Measurements from ENCODE around the gene TNRC6A.
"Not testable (repeated sequence)": the region's sequence is repeated elsewhere in the genome, so short reads cannot be mapped to it uniquely, and the experiment has no call there.

Gene TNRC6A

DNA sequence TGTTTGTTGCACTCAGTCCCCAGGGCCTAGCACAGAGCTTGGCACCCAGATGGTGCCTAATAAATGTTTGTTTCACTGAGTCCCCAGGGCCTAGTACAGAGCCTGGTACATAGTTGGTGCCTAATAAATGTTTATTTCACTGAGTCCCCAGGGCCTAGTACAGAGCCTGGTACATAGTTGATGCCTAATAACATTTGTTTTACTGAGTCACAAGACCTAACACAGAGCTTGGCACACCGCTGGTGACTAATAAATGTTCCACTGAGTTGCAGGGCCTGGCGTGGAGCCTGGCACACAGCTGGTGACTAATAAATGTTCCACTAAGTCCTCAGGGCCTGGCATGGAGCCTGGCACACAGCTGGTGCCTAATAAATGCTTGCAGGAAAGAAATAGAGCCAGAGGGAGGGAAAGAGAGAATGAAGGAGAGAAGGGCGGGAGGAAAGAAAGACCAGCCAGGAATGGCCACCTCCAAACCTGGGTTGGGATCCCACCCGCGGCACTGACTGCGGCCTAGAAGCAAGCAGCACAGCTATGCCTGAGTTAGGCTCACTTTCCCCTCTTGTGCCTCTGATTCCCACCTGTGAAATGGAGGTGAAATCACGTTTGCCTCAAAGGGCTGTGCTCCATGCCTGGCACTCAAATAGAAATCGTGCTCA lies 123.8 kb downstream of the TNRC6A start:
- H3K4me1 ChIP-seq (ENCODE audit: control insufficient read depth, insufficient read depth, low read length): peaks cover 6% of the 10 kb centered on the region
- peak overlapping the region; percentile 40 to 57 for H3K4me3 ChIP-seq (ENCODE audit: low read length in 2 of 2)
- H3K27ac ChIP-seq (ENCODE audit: low read length): no peak overlapping the region
- H3K9me3 ChIP-seq (ENCODE audit: control insufficient read depth in 2 of 2, low read length in 2 of 2): no peaks in the 10 kb centered on the region
- H3K36me3 ChIP-seq (ENCODE audit: control insufficient read depth in 2 of 2, insufficient read depth in 2 of 2, low read length in 2 of 2): no peaks in the 10 kb centered on the region
- H3K9ac ChIP-seq (ENCODE audit: low read length in 2 of 2): no peak overlapping the region
- H3K27me3 ChIP-seq (ENCODE audit: control insufficient read depth in 1 of 2, insufficient read depth in 2 of 2, low read length in 2 of 2): peaks cover 0 to under 1% of the 10 kb centered on the region in 2 donors

DNA sequence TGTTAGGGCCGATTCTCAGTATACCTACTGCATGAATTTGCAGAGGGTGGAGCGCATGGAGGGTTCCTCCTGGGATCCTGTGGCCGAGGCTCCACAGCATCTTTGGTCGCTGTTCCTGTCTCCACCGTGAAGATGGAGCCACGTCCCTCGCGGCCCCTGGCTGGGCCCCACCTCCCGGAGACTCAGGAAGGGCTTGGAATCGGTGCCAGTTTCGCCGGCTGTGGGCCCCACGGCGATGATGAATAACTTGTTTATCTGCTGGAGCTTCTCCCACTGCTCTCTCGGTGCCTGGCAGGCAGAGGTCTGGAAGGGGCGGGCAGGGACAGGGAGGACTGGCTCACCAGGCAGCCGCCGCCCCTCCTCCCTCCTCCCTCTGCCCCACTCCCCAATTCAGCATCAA lies 124.4 kb downstream of the TNRC6A start:
- H3K4me3 ChIP-seq (ENCODE audit: low read length in 2 of 2): peak overlapping the region; percentile 40 to 57
- no peaks in the 10 kb centered on the region for H3K36me3 ChIP-seq (ENCODE audit: control insufficient read depth in 2 of 2, insufficient read depth in 2 of 2, low read length in 2 of 2)
- H3K9ac ChIP-seq (ENCODE audit: low read length in 2 of 2): no peak overlapping the region
- no peak overlapping the region for H3K27ac ChIP-seq (ENCODE audit: low read length)
- H3K4me1 ChIP-seq (ENCODE audit: control insufficient read depth, insufficient read depth, low read length): peaks cover 6% of the 10 kb centered on the region
- H3K9me3 ChIP-seq (ENCODE audit: control insufficient read depth in 2 of 2, low read length in 2 of 2): no peaks in the 10 kb centered on the region
- H3K27me3 ChIP-seq (ENCODE audit: control insufficient read depth in 1 of 2, insufficient read depth in 2 of 2, low read length in 2 of 2): peaks cover 0 to 2% of the 10 kb centered on the region in 2 donors

DNA sequence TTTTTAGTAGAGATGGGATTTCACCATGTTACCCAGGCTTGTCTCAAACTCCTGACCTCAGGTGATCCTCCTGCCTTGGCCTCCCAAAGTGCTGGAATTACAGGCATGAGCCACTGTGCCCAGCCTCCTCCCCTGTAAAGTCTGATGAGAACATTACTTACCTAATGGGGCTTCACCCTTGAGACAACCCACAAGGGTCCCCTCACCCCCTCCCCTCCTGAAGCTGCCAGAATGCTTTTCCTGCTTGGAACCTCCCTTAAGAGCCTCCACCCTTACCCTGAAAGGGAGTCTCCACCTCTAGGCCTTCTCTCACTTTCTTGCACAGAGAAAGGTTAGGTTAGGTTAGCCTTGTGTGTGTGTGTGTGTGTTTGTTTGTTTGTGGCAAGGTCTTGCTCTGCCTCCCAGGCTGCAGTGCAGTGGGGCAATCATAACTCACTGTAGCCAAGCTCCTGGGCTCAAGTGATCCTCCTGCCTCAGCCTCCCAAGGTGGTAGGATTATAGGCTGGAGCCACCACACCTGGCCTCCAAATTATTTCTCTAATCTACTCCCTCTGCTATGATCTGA lies 125.2 kb downstream of the TNRC6A start:
- H3K27ac ChIP-seq (ENCODE audit: low read length): no peak overlapping the region
- H3K4me3 ChIP-seq (ENCODE audit: low read length in 2 of 2): no peak overlapping the region
- H3K36me3 ChIP-seq (ENCODE audit: control insufficient read depth in 2 of 2, insufficient read depth in 2 of 2, low read length in 2 of 2): no peaks in the 10 kb centered on the region
- no peak overlapping the region for H3K9ac ChIP-seq (ENCODE audit: low read length in 2 of 2)
- peaks cover 6% of the 10 kb centered on the region for H3K4me1 ChIP-seq (ENCODE audit: control insufficient read depth, insufficient read depth, low read length)
- peaks cover 0 to 2% of the 10 kb centered on the region in 2 donors for H3K27me3 ChIP-seq (ENCODE audit: control insufficient read depth in 1 of 2, insufficient read depth in 2 of 2, low read length in 2 of 2)
- H3K9me3 ChIP-seq (ENCODE audit: control insufficient read depth in 2 of 2, low read length in 2 of 2): no peaks in the 10 kb centered on the region

DNA sequence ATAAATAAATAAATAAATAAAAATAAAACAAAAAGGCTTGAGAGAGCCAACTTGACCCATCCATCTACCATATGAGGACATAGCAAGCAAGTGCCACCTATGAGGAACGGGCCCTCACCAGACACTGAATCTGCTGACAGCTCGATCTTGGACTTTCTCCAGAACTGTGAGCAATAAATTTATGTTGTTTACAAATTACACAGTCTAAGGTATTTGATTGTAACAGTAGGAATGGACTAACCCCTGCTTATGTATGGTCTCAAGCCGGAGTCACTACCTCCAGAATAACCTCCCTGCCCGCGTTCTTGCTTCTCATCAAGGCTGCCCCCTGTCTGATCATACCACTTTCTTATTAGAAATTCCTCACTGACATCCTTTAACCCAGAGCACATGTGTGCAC lies 126.2 kb downstream of the TNRC6A start:
- no peaks in the 10 kb centered on the region for H3K9me3 ChIP-seq (ENCODE audit: control insufficient read depth in 2 of 2, low read length in 2 of 2)
- peaks cover 6% of the 10 kb centered on the region for H3K4me1 ChIP-seq (ENCODE audit: control insufficient read depth, insufficient read depth, low read length)
- H3K27me3 ChIP-seq (ENCODE audit: control insufficient read depth in 1 of 2, insufficient read depth in 2 of 2, low read length in 2 of 2): peaks cover 0 to 2% of the 10 kb centered on the region in 2 donors
- H3K36me3 ChIP-seq (ENCODE audit: control insufficient read depth in 2 of 2, insufficient read depth in 2 of 2, low read length in 2 of 2): no peaks in the 10 kb centered on the region
- H3K27ac ChIP-seq (ENCODE audit: low read length): no peak overlapping the region
- no peak overlapping the region for H3K9ac ChIP-seq (ENCODE audit: low read length in 2 of 2)
- no peak overlapping the region for H3K4me3 ChIP-seq (ENCODE audit: low read length in 2 of 2)

DNA sequence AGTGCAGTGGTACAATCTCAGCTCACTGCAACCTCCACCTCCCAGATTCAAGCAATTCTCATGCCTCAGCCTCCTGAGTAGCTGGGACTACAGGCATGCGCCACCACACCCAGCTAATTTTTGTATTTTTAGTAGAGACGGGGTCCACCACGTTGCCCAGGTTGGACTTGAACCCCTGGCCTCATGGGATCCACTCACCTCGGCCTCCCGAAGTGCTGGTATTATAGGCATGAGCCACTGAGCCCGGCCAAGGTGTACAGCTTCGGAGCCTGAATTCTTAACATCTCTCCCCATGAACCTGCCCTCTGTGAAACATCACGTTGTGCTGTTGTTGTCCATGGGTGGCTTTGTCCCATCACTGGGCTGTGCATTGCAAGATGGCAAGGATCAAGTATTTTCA lies 127.4 kb downstream of the TNRC6A start:
- H3K9me3 ChIP-seq (ENCODE audit: control insufficient read depth in 2 of 2, low read length in 2 of 2); H3K9ac ChIP-seq (ENCODE audit: low read length in 2 of 2); H3K4me3 ChIP-seq (ENCODE audit: low read length in 2 of 2); H3K27me3 ChIP-seq (ENCODE audit: control insufficient read depth in 1 of 2, insufficient read depth in 2 of 2, low read length in 2 of 2); H3K36me3 ChIP-seq (ENCODE audit: control insufficient read depth in 2 of 2, insufficient read depth in 2 of 2, low read length in 2 of 2); H3K27ac ChIP-seq (ENCODE audit: low read length); H3K4me1 ChIP-seq (ENCODE audit: control insufficient read depth, insufficient read depth, low read length): not testable (repeated sequence)

DNA sequence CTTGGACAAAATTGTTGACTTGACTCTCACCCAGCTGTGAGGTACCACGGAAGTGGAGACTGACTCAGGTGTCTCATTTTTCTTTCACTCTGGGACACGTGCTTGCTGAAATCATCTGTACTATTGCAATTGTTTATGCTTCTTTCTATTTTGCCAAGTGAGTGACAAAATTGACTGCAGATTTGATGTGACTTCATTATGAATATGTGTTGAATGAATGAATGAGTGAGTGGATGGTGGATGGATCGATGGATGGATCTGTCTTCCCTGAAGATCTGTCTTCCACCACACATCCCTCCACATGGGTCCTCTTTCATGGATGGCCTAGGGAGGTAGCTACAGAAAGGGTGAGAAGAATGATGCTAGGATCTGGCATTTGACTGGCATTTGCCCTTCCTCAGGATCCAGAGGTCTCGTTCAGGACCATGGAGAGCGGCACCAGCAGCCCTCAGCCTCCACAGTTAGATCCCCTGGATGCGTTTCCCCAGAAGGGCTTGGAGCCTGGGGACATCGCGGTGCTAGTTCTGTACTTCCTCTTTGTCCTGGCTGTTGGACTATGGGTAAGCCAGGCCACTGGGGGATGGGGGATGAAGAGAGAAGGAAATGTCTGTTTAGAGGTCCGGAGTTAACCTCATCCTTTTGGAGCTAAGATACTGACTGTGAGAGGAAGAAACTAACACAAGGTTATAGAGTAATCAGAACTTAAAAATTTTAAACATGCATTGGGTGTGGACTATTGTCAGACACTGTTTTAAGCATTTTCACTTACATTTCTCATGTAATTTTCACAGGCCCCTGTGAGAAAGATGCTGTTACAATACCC lies 129.0 kb downstream of the TNRC6A start:
- Histone ChIP-seq H3K36me3 (ENCODE audit: control insufficient read depth in 2 of 2, insufficient read depth in 2 of 2, low read length in 2 of 2) (no peaks in the 10 kb centered on the region), H3K4me3 (ENCODE audit: low read length in 2 of 2) (no peak overlapping the region), H3K9me3 (ENCODE audit: control insufficient read depth in 2 of 2, low read length in 2 of 2) (no peaks in the 10 kb centered on the region), H3K9ac (ENCODE audit: low read length in 2 of 2) (no peak overlapping the region), H3K4me1 (ENCODE audit: control insufficient read depth, insufficient read depth, low read length) (peaks cover 6% of the 10 kb centered on the region), H3K27ac (ENCODE audit: low read length) (no peak overlapping the region), H3K27me3 (ENCODE audit: control insufficient read depth in 1 of 2, insufficient read depth in 2 of 2, low read length in 2 of 2) (peaks cover 0 to 2% of the 10 kb centered on the region in 2 donors)

DNA sequence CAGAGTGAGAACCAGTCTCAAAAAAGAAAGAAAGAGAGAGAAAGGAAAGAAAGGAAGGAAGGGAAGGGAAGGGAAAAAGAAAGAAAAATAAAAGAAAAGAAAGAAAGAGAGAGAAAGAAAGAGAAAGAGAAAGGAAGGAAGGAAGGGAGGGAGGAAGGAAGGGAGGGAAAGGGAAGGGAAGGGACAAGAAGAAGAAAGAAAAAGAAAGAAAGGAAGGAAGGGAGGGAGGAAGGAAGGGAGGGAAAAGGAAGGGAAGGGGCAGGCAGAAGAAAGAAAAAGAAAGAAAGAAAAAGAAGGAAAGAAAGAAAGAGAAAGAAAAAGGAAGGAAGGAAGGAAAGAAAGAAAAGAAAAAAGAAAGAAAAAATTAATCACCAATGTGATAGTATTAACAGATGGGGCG lies 132.0 kb downstream of the TNRC6A start:
- Histone ChIP-seq H3K9me3 (ENCODE audit: control insufficient read depth in 2 of 2, low read length in 2 of 2) (no peaks in the 10 kb centered on the region), H3K4me3 (ENCODE audit: low read length in 2 of 2) (no peak overlapping the region), H3K4me1 (ENCODE audit: control insufficient read depth, insufficient read depth, low read length) (no peaks in the 10 kb centered on the region), H3K36me3 (ENCODE audit: control insufficient read depth in 2 of 2, insufficient read depth in 2 of 2, low read length in 2 of 2) (no peaks in the 10 kb centered on the region), H3K9ac (ENCODE audit: low read length in 2 of 2) (no peak overlapping the region), H3K27me3 (ENCODE audit: control insufficient read depth in 1 of 2, insufficient read depth in 2 of 2, low read length in 2 of 2) (peaks cover 0 to 2% of the 10 kb centered on the region in 2 donors), H3K27ac (ENCODE audit: low read length) (no peak overlapping the region)

DNA sequence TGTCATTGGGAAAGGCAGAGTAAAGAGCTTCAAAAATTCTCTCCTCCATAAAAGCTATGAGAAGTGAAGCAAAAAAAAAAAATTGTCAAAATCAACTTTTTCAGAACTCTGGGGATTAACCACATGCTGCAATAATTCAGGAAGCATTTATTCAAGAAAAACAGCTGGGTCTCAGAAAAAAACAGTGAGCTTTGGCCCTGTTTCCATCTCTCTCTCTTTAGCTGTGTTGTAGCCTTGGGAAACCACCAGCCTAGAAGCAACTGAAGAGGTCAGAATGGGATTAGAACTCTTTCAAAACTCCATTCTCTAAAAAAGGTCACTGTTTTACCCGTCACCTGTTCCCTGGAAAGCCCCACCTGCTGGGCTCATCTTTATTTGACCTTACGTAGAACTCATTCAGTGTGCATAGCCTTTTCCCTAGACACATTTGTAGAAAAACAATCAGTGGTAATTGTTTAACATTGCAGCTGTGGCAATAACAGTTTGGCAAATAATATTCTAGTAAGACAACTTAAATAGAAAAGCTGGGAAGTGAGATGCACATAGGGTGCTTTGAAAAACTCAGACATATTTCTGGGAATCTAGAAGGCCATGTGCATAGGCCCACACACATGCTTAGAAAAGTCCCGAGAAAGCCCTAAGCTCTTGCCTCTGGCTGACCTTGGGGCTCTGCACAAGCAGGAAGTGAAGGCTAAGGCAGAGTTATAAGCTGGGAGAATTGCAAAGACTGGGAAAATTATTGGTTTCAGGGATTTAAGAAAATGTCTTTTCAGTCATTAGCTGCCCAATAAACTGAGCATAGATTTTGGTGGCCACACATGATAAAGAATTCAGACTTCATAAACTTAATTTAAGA lies 134.4 kb downstream of the TNRC6A start:
- Histone ChIP-seq H3K4me3 (ENCODE audit: low read length in 2 of 2) (no peak overlapping the region), H3K4me1 (ENCODE audit: control insufficient read depth, insufficient read depth, low read length) (no peaks in the 10 kb centered on the region), H3K9ac (ENCODE audit: low read length in 2 of 2) (no peak overlapping the region), H3K9me3 (ENCODE audit: control insufficient read depth in 2 of 2, low read length in 2 of 2) (no peaks in the 10 kb centered on the region), H3K36me3 (ENCODE audit: control insufficient read depth in 2 of 2, insufficient read depth in 2 of 2, low read length in 2 of 2) (no peaks in the 10 kb centered on the region), H3K27ac (ENCODE audit: low read length) (no peak overlapping the region), H3K27me3 (ENCODE audit: control insufficient read depth in 1 of 2, insufficient read depth in 2 of 2, low read length in 2 of 2) (no peaks in the 10 kb centered on the region)

DNA sequence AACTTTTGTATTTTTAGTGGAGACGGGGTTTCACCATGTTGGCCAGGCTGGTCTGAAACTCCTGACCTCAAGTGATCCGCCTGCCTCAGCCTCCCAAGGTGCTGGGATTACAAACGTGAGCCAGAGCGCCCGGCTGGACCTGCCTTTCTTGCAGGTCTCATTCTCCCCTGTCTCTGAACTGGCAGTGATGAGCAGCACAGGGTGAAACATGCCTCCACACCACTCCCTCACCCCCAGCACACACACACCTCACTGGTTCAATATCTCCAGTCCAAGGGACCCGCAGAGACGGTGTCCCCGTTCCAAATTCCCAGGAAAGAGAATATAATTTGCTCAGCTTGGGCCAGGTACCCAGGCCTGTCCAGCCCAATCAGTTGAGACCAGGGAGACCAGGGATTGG lies 139.6 kb downstream of the TNRC6A start:
- no peaks in the 10 kb centered on the region for H3K27me3 ChIP-seq (ENCODE audit: control insufficient read depth in 1 of 2, insufficient read depth in 2 of 2, low read length in 2 of 2)
- H3K27ac ChIP-seq (ENCODE audit: low read length): no peak overlapping the region
- no peak overlapping the region for H3K9ac ChIP-seq (ENCODE audit: low read length in 2 of 2)
- H3K36me3 ChIP-seq (ENCODE audit: control insufficient read depth in 2 of 2, insufficient read depth in 2 of 2, low read length in 2 of 2): no peaks in the 10 kb centered on the region
- H3K9me3 ChIP-seq (ENCODE audit: control insufficient read depth in 2 of 2, low read length in 2 of 2): no peaks in the 10 kb centered on the region
- no peaks in the 10 kb centered on the region for H3K4me1 ChIP-seq (ENCODE audit: control insufficient read depth, insufficient read depth, low read length)
- no peak overlapping the region for H3K4me3 ChIP-seq (ENCODE audit: low read length in 2 of 2)

DNA sequence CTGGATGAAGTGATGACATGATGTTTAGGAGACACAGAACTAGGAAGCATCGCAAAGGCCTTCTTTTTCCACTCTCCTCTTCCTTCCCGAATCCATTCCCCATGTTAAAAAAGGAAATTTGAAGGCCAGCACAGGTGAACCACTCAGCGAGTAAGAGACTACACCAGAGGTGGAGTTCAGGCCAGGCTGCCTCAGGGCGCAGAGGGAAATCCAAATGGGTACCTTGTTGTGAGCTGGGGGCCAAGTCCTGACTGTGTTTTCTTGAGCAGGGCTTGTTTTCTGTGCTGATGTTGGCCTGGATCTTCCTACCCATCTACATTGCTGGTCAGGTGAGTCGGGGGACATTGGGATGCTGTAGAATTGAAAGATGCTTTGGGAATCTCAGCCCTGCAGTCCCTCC lies 142.4 kb downstream of the TNRC6A start:
- Histone ChIP-seq H3K9ac (ENCODE audit: low read length in 2 of 2) (no peak overlapping the region), H3K4me3 (ENCODE audit: low read length in 2 of 2) (no peak overlapping the region), H3K4me1 (ENCODE audit: control insufficient read depth, insufficient read depth, low read length) (no peaks in the 10 kb centered on the region), H3K27me3 (ENCODE audit: control insufficient read depth in 1 of 2, insufficient read depth in 2 of 2, low read length in 2 of 2) (peaks cover 0 to 2% of the 10 kb centered on the region in 2 donors), H3K9me3 (ENCODE audit: control insufficient read depth in 2 of 2, low read length in 2 of 2) (no peaks in the 10 kb centered on the region), H3K36me3 (ENCODE audit: control insufficient read depth in 2 of 2, insufficient read depth in 2 of 2, low read length in 2 of 2) (no peaks in the 10 kb centered on the region), H3K27ac (ENCODE audit: low read length) (no peak overlapping the region)

Data from stomach smooth muscle (tissue), 2 donors.